ENCODE measurements around the gene HPCAL1. TPM values are rescaled to one million over a fixed set of nuclear protein-coding genes. Genes with fewer than 3 reads are reported as not detected.

Gene HPCAL1
- total and polyA plus RNA-seq, 2 of the 8 experiments (the other 6 are each of a cell fraction or from before 2014, with no cell fraction given) = 5.8 to 8.6 TPM

DNA sequence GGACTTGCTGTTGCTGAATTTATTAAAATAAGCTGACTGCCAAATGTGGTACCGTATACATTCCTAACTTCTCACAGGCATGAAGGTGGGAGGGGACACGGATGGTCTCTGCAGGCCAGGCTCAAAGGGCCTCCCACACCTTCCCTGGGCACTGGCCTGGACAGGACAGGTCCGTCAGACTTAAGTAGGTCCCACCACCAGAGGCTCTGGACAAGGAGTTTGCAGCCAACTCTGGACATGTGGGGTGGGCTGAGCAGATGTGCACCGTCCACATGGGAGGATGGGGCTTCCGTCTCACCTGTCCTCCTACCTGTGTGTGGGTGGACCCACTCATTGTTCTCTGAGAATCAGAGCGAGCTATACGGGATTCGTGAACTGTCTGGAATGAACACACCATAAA is 137.3 kb downstream of the HPCAL1 start (continued):
- TF ChIP-seq, protein P1, sequence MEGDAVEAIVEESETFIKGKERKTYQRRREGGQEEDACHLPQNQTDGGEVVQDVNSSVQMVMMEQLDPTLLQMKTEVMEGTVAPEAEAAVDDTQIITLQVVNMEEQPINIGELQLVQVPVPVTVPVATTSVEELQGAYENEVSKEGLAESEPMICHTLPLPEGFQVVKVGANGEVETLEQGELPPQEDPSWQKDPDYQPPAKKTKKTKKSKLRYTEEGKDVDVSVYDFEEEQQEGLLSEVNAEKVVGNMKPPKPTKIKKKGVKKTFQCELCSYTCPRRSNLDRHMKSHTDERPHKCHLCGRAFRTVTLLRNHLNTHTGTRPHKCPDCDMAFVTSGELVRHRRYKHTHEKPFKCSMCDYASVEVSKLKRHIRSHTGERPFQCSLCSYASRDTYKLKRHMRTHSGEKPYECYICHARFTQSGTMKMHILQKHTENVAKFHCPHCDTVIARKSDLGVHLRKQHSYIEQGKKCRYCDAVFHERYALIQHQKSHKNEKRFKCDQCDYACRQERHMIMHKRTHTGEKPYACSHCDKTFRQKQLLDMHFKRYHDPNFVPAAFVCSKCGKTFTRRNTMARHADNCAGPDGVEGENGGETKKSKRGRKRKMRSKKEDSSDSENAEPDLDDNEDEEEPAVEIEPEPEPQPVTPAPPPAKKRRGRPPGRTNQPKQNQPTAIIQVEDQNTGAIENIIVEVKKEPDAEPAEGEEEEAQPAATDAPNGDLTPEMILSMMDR (IDR thresholded peaks at IDR 0.05; ENCODE audit: control extremely low read depth in 1 of 3, insufficient read depth in 1 of 3, low read depth in 1 of 3, low read length in 3 of 3) = no peak
- TF ChIP-seq, protein P2, sequence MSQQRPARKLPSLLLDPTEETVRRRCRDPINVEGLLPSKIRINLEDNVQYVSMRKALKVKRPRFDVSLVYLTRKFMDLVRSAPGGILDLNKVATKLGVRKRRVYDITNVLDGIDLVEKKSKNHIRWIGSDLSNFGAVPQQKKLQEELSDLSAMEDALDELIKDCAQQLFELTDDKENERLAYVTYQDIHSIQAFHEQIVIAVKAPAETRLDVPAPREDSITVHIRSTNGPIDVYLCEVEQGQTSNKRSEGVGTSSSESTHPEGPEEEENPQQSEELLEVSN (IDR thresholded peaks at IDR 0.05) = no peak
- TF ChIP-seq POU5F1 (IDR thresholded peaks at IDR 0.05; ENCODE audit: low read depth, low read length) (no peak), SP1 (IDR thresholded peaks at IDR 0.05; ENCODE audit: low read depth, low read length) (no peak), BACH1 (IDR thresholded peaks at IDR 0.05; ENCODE audit: low read length) (no peak), EGR1 (IDR thresholded peaks at IDR 0.05; ENCODE audit: borderline replicate concordance, low read depth, low read length) (no peak), MAFK (IDR thresholded peaks at IDR 0.05; ENCODE audit: low read depth, low read length) (no peak), GABPA (IDR thresholded peaks at IDR 0.05; ENCODE audit: borderline replicate concordance, insufficient read depth, low read length) (no peak), YY1 (IDR thresholded peaks at IDR 0.05; ENCODE audit: low read depth, low read length) (no peak)
